ENCODE results near the gene LYZL1. TPM values are rescaled to one million over a fixed set of nuclear protein-coding genes. Genes with fewer than 3 reads are reported as not detected.
"Not testable (repeated sequence)": the region's sequence is repeated elsewhere in the genome, so short reads cannot be mapped to it uniquely, and the experiment has no call there.

LYZL1 gene
- total RNA-seq, 3 donors from 2014 or later = not detected

DNA sequence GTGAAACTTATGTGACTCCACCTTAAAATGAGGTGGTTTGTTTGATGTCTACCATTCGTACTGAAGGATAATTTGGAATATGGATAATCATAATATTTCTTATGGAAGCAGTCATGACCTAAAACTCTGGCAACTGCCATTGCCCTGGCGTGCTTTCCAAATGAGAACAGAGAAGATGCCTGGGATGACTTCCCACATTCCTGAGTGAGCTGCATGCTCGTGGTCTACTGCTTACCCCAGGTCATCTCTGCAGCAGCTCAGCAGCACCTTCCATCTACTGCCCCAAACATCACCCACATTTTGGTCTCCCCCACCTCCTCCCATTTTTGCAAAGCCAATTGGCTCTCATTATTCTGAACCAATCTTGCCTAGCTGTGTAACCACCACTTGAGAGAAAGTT lies 40.1 kb downstream of the LYZL1 start:
- no peaks in the 10 kb centered on the region for H3K9me3 ChIP-seq
- intact Hi-C loops (cut with DNase I, micrococcal nuclease) = no loop called here
- TF ChIP-seq, protein P1, sequence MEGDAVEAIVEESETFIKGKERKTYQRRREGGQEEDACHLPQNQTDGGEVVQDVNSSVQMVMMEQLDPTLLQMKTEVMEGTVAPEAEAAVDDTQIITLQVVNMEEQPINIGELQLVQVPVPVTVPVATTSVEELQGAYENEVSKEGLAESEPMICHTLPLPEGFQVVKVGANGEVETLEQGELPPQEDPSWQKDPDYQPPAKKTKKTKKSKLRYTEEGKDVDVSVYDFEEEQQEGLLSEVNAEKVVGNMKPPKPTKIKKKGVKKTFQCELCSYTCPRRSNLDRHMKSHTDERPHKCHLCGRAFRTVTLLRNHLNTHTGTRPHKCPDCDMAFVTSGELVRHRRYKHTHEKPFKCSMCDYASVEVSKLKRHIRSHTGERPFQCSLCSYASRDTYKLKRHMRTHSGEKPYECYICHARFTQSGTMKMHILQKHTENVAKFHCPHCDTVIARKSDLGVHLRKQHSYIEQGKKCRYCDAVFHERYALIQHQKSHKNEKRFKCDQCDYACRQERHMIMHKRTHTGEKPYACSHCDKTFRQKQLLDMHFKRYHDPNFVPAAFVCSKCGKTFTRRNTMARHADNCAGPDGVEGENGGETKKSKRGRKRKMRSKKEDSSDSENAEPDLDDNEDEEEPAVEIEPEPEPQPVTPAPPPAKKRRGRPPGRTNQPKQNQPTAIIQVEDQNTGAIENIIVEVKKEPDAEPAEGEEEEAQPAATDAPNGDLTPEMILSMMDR (IDR thresholded peaks at IDR 0.05) = no peak
- no peaks in the 10 kb centered on the region for H3K4me1 ChIP-seq (ENCODE audit: low read depth)
- H3K36me3 ChIP-seq (ENCODE audit: low read depth) = no peaks in the 10 kb centered on the region
- ATAC-seq (no peak), DNase-seq (peak in 1 of 3 donors; percentile 10)
- H3K4me3 ChIP-seq = no peak overlapping the region

DNA sequence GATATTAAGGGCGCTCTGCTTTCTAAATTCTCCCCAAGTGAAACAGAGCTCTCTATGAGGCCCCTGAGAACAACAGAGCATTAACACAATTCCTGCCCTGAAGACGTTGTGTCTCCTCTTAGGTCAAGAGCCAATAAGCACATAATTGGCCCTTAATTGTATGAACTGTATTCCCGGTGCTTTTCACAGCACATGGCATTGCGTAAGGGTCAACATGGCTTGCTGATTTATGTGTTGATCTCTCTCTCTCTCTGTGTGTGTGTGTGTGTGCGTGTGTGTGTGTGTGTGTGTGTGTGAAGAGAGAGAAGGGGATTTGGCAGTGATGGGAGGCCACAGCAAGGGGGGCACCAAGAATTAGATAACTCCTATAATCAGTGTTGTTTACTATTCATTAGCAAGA lies 40.5 kb downstream of the LYZL1 start:
- no peak for ATAC-seq
- Histone ChIP-seq H3K9me3 (no peaks in the 10 kb centered on the region), H3K4me1 (ENCODE audit: low read depth) (no peaks in the 10 kb centered on the region), H3K4me3 (no peak overlapping the region), H3K36me3 (ENCODE audit: low read depth) (no peaks in the 10 kb centered on the region)
- TF ChIP-seq, protein P1 (IDR thresholded peaks at IDR 0.05) = no peak
- DNase-seq = peak in 1 of 3 donors; percentile 4
- intact Hi-C loops (cut with DNase I, micrococcal nuclease) = no loop called here

- Histone ChIP-seq H3K4me1 (ENCODE audit: low read depth) (no peaks in the 10 kb centered on the region), H3K4me3 (no peak overlapping the region), H3K36me3 (ENCODE audit: low read depth) (no peaks in the 10 kb centered on the region), H3K9me3 (no peaks in the 10 kb centered on the region)
- intact Hi-C loops (cut with DNase I, micrococcal nuclease) = no loop called here
- no peak for DNase-seq
- no peak for ATAC-seq
- TF ChIP-seq, protein P1 (IDR thresholded peaks at IDR 0.05) = no peak
Observed at GRCh38 chr10:29332061-29332760, 43.3 kb downstream of the LYZL1 start.

- intact Hi-C loops (cut with DNase I, micrococcal nuclease) = no loop called here
- DNase-seq = no peak
- TF ChIP-seq, protein P1 (IDR thresholded peaks at IDR 0.05) = no peak
- no peaks in the 10 kb centered on the region for H3K9me3 ChIP-seq
- ATAC-seq = no peak
- no peak overlapping the region for H3K4me3 ChIP-seq
- H3K4me1 ChIP-seq (ENCODE audit: low read depth) = no peaks in the 10 kb centered on the region
- no peaks in the 10 kb centered on the region for H3K36me3 ChIP-seq (ENCODE audit: low read depth)
Observed at GRCh38 chr10:29332761-29333148, 43.9 kb downstream of the LYZL1 start.

DNA sequence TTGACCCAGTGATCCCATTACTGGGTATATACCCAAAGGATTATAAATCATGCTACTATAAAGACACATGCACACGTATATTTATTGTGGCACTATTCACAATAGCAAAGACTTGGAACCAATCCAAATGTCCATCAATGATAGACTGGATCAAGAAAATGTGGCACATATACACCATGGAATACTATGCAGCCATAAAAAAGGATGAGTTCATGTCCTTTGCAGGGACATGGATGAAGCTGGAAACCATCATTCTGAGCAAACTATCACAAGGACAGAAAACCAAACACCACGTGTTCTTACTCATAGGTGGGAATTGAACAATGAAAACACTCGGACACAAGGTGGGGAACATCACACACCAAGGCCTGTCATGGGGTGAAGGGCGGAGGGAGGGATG lies 48.7 kb downstream of the LYZL1 start:
- ATAC-seq; intact Hi-C loops (cut with DNase I, micrococcal nuclease); H3K36me3 ChIP-seq (ENCODE audit: low read depth); H3K4me1 ChIP-seq (ENCODE audit: low read depth); H3K9me3 ChIP-seq; H3K4me3 ChIP-seq; DNase-seq: not testable (repeated sequence)

- intact Hi-C loops (cut with DNase I, micrococcal nuclease) = no loop called here
- H3K9me3 ChIP-seq = no peaks in the 10 kb centered on the region
- TF ChIP-seq, protein P1 (IDR thresholded peaks at IDR 0.05) = no peak
- H3K4me3 ChIP-seq = no peak overlapping the region
- no peak for DNase-seq
- H3K4me1 ChIP-seq (ENCODE audit: low read depth) = no peaks in the 10 kb centered on the region
- no peak for ATAC-seq
- no peaks in the 10 kb centered on the region for H3K36me3 ChIP-seq (ENCODE audit: low read depth)
Observed at GRCh38 chr10:29343607-29344038, 54.8 kb downstream of the LYZL1 start.

All from mucosa of descending colon (tissue), 3 donors.